Measurements from ENCODE around the gene ALDH2. TPM values are rescaled to one million over a fixed set of nuclear protein-coding genes. Genes with fewer than 3 reads are reported as not detected.

The ALDH2 gene
- total RNA-seq, 3 donors from 2014 or later: 1.6 to 2.7 (median 2.7) TPM

GRCh38 chr12:111840807-111841206 lies 74.1 kb downstream of the ALDH2 start:
- Mint-ChIP-seq H3K4me3 (peak overlapping the region; percentile 95), H3K27me3 (ENCODE audit: low read depth) (no peaks in the 10 kb centered on the region), H3K36me3 (ENCODE audit: insufficient read depth) (peaks cover 21% of the 10 kb centered on the region), H3K9me3 (no peaks in the 10 kb centered on the region), H3K4me1 (ENCODE audit: low read depth) (peaks cover 49% of the 10 kb centered on the region)
- ATAC-seq: no peak
- DNase-seq: no peak

GRCh38 chr12:111841236-111841749 lies 74.6 kb downstream of the ALDH2 start:
- Mint-ChIP-seq H3K9me3 (no peaks in the 10 kb centered on the region), H3K36me3 (ENCODE audit: insufficient read depth) (peaks cover 21% of the 10 kb centered on the region), H3K27me3 (ENCODE audit: low read depth) (no peaks in the 10 kb centered on the region), H3K4me3 (peak overlapping the region; percentile 95), H3K4me1 (ENCODE audit: low read depth) (peaks cover 51% of the 10 kb centered on the region)
- ATAC-seq (peak in 1 of 2 donors; percentile 1), DNase-seq (no peak)

GRCh38 chr12:111841750-111842555 lies 75.2 kb downstream of the ALDH2 start, which contains the start of gene MAPKAPK5:
TSS of gene MAPKAPK5 (plus strand) at chr12:111842228. CDS start at chr12:111842734, 506 bp downstream.
- Mint-ChIP-seq H3K4me3 (peak within 1 kb of the TSS; percentile 95), H3K9me3 (no peaks in the 10 kb centered on the region), H3K4me1 (ENCODE audit: low read depth) (peaks cover 53% of the 10 kb centered on the region), H3K36me3 (ENCODE audit: insufficient read depth) (peaks cover 23% of the 10 kb centered on the region), H3K27me3 (ENCODE audit: low read depth) (no peaks in the 10 kb centered on the region)
- ATAC-seq (peak; percentile 90 to 91), DNase-seq (peak; percentile 98)

GRCh38 chr12:111842556-111843396 lies 76.0 kb downstream of the ALDH2 start:
- DNase-seq (peak; percentile 11), ATAC-seq (peak; percentile 31 to 35)
- Mint-ChIP-seq H3K9me3 (no peaks in the 10 kb centered on the region), H3K36me3 (ENCODE audit: insufficient read depth) (peaks cover 23% of the 10 kb centered on the region), H3K4me1 (ENCODE audit: low read depth) (peaks cover 57% of the 10 kb centered on the region), H3K4me3 (peak overlapping the region; percentile 95), H3K27me3 (ENCODE audit: low read depth) (no peaks in the 10 kb centered on the region)

GRCh38 chr12:111846016-111846415 lies 79.3 kb downstream of the ALDH2 start:
- Mint-ChIP-seq H3K4me1 (ENCODE audit: low read depth) (peaks cover 46% of the 10 kb centered on the region), H3K36me3 (ENCODE audit: insufficient read depth) (peaks cover 20% of the 10 kb centered on the region)
- no peak for ATAC-seq

GRCh38 chr12:111850526-111850925 lies 83.8 kb downstream of the ALDH2 start:
- no peak overlapping the region for H3K4me3 Mint-ChIP-seq
- no peaks in the 10 kb centered on the region for H3K27me3 Mint-ChIP-seq (ENCODE audit: low read depth)
- H3K36me3 Mint-ChIP-seq (ENCODE audit: insufficient read depth): peaks cover 24% of the 10 kb centered on the region
- DNase-seq: no peak
- H3K4me1 Mint-ChIP-seq (ENCODE audit: low read depth): peaks cover 40% of the 10 kb centered on the region
- H3K9me3 Mint-ChIP-seq: peaks cover 3% of the 10 kb centered on the region
- ATAC-seq: no peak

More at GRCh38 chr12:111846016-111846415, 79.3 kb downstream of the ALDH2 start:
- Mint-ChIP-seq H3K27me3 (ENCODE audit: low read depth) (no peaks in the 10 kb centered on the region), H3K9me3 (peaks cover 3% of the 10 kb centered on the region), H3K4me3 (no peak overlapping the region)
- DNase-seq: no peak

GRCh38 chr12:111858186-111858585 lies 91.5 kb downstream of the ALDH2 start:
- Mint-ChIP-seq H3K9me3 (no peaks in the 10 kb centered on the region), H3K4me3 (no peak overlapping the region), H3K4me1 (ENCODE audit: low read depth) (peaks cover 35% of the 10 kb centered on the region)

GRCh38 chr12:111858778-111859177 lies 92.0 kb downstream of the ALDH2 start:
- no peak for DNase-seq
- Mint-ChIP-seq H3K4me1 (ENCODE audit: low read depth) (peaks cover 36% of the 10 kb centered on the region), H3K9me3 (no peaks in the 10 kb centered on the region), H3K36me3 (ENCODE audit: insufficient read depth) (peaks cover 11% of the 10 kb centered on the region), H3K4me3 (no peak overlapping the region), H3K27me3 (ENCODE audit: low read depth) (no peaks in the 10 kb centered on the region)
- ATAC-seq: no peak

More at GRCh38 chr12:111858186-111858585, 91.5 kb downstream of the ALDH2 start:
- ATAC-seq (no peak), DNase-seq (no peak)
- Mint-ChIP-seq H3K27me3 (ENCODE audit: low read depth) (no peaks in the 10 kb centered on the region), H3K36me3 (ENCODE audit: insufficient read depth) (peaks cover 11% of the 10 kb centered on the region)

GRCh38 chr12:111864913-111865312 lies 98.2 kb downstream of the ALDH2 start:
- Mint-ChIP-seq H3K4me1 (ENCODE audit: low read depth) (peaks cover 14% of the 10 kb centered on the region), H3K27me3 (ENCODE audit: low read depth) (no peaks in the 10 kb centered on the region), H3K4me3 (no peak overlapping the region), H3K9me3 (no peaks in the 10 kb centered on the region), H3K36me3 (ENCODE audit: insufficient read depth) (peaks cover 18% of the 10 kb centered on the region)
- DNase-seq (no peak), ATAC-seq (no peak)

Other genes starting within 250 kb of the ALDH2 start
- 10 to 100 TPM; 32.3 to 34.8 (median 34.2) TPM for gene ATXN2, start 167.6 kb upstream of the ALDH2 start, total RNA-seq
- gene BRAP, start 81.0 kb upstream of the ALDH2 start, total RNA-seq: 10 to 100 TPM; 21.0 to 24.1 (median 23.1) TPM
- gene ACAD10, start 80.9 kb upstream of the ALDH2 start, total RNA-seq: 10 to 100 TPM; 14.8 to 17.2 (median 16.1) TPM
- gene MAPKAPK5, start 75.3 kb downstream of the ALDH2 start, total RNA-seq: 100 to 1,000 TPM in 1 of 3 donors, 10 to 100 TPM in 2; 98.7 to 109 (median 98.9) TPM
- gene TMEM116, start 246.2 kb downstream of the ALDH2 start, total RNA-seq: 1 to 10 TPM; 3.6 to 5.8 (median 4.7) TPM
- 10 to 100 TPM; 60.5 to 78.5 (median 75.8) TPM for gene ERP29, start 246.5 kb downstream of the ALDH2 start, total RNA-seq

Data from activated T-cell treated with anti-CD3 and anti-CD28 coated beads, Interleukin-2, amount 50 U/mL, for 4 hours (primary cell).